Smooth muscle cell (in vitro differentiated cells): ENCODE measurements around the gene CD19. TPM values are rescaled to one million over a fixed set of nuclear protein-coding genes. Genes with fewer than 3 reads are reported as not detected.

Experiments
- DNase-seq: peaks from one replicate; lab custom pipeline; 2025; ENCODE audit not compliant: unreplicated experiment; lab: John Stamatoyannopoulos, UW
- H2AFZ ChIP-seq: fragments of 200-600 bp; sonication (generic); 2 replicates; pipeline ENCODE4 v1.6.0; 2016; ENCODE audit warnings: antibody characterized with exemption, low read depth, mild to moderate bottlenecking
- H3F3A ChIP-seq: fragments of 200-600 bp; sonication (generic); 2 replicates; pipeline ENCODE4 v1.6.0; 2017; ENCODE audit warnings: antibody characterized with exemption, low read depth
- H3K27ac ChIP-seq: fragments of 200-600 bp; sonication (generic); 2 replicates; pipeline ENCODE4 v1.5.1; 2016; ENCODE audit warnings: low read depth, mild to moderate bottlenecking
- H3K27me3 ChIP-seq: fragments of 200-600 bp; sonication (generic); 2 replicates; pipeline ENCODE4 v1.6.1; 2016; ENCODE audit warnings: low read depth, mild to moderate bottlenecking
- H3K36me3 ChIP-seq: fragments of 200-600 bp; sonication (generic); 2 replicates; pipeline ENCODE4 v1.5.1; 2016; ENCODE audit warnings: low read depth
- H3K4me1 ChIP-seq: fragments of 200-600 bp; sonication (generic); 2 replicates; pipeline ENCODE4 v1.5.1; 2016; ENCODE audit warnings: low read depth
- H3K4me2 ChIP-seq: fragments of 200-600 bp; sonication (generic); 2 replicates; pipeline ENCODE4 v1.6.0; 2016; ENCODE audit warnings: mild to moderate bottlenecking
- H3K4me3 ChIP-seq: fragments of 200-600 bp; sonication (generic); 2 replicates; pipeline ENCODE4 v1.5.1; 2016; ENCODE audit warnings: mild to moderate bottlenecking
- H3K79me2 ChIP-seq: fragments of 200-600 bp; sonication (generic); 2 replicates; pipeline ENCODE4 v1.6.0; 2016; ENCODE audit warnings: low read depth, mild to moderate bottlenecking
- H3K9ac ChIP-seq: fragments of 200-600 bp; sonication (generic); 2 replicates; pipeline ENCODE4 v1.6.0; 2016; ENCODE audit warnings: low read depth
- H3K9me3 ChIP-seq: fragments of 200-600 bp; sonication (generic); replicated peaks from 2 replicates; pipeline ENCODE4 v1.5.1; 2016; ENCODE audit warnings: low read depth
- H4K20me1 ChIP-seq: fragments of 200-600 bp; sonication (generic); 2 replicates; pipeline ENCODE4 v1.6.0; 2016; ENCODE audit warnings: low read depth
- CTCF ChIP-seq: fragments of 200-600 bp; sonication (generic); IDR thresholded peaks from 2 replicates; pipeline ENCODE4 v1.5.1; 2017; ENCODE audit warnings: borderline replicate concordance, mild to moderate bottlenecking, antibody characterized with exemption; ENCODE audit not compliant: insufficient read depth, poor library complexity, severe bottlenecking
- WGBS: methylation state at CpG from one replicate; pipeline ENCODE4 v1.1.7; 2016; ENCODE audit warnings: low lambda C conversion rate; 5-methylcytosine and 5-hydroxymethylcytosine counted together
- polyA plus RNA-seq: library from polyadenylated mRNA; unstranded; fragments of >200 nt; fragmentation: Nextera tagmentation; extraction: Ambion mirVana; gene quantifications from 2 replicates; pipeline ENCODE4 v1.2.1, GENCODE V29; 2016
- total RNA-seq: library from RNA; depleted of rRNA; stranded (reverse); fragments of >200 nt; gene quantifications from 2 replicates; pipeline ENCODE4 v1.2.3, GENCODE V29; 2014

The CD19 gene
- total and polyA plus RNA-seq, 2 experiments from 2014 or later: not detected

- no peaks in the 10 kb centered on the region for H3K27me3 ChIP-seq
- TF ChIP-seq CTCF: no peak
- no peaks in the 10 kb centered on the region for H3K9me3 ChIP-seq
- peaks cover 6% of the 10 kb centered on the region for H3K4me1 ChIP-seq
- no peak overlapping the region for H2AFZ ChIP-seq
- H3K4me3 ChIP-seq: no peak overlapping the region
- H3F3A ChIP-seq: peaks cover 2% of the 10 kb centered on the region
- WGBS: 88% methylated on average over 3 of the region's 3 CpGs
- H3K27ac ChIP-seq: no peak overlapping the region
- H4K20me1 ChIP-seq: no peaks in the 10 kb centered on the region
- H3K79me2 ChIP-seq: no peaks in the 10 kb centered on the region
- no peak for DNase-seq
- H3K4me2 ChIP-seq: no peak overlapping the region
- no peak overlapping the region for H3K9ac ChIP-seq
- no peaks in the 10 kb centered on the region for H3K36me3 ChIP-seq
Measured at GRCh38 chr16:28930203-28930602, 1.6 kb upstream of the CD19 start.

- Histone ChIP-seq H3K4me1 (peaks cover 6% of the 10 kb centered on the region), H3K4me3 (no peak overlapping the region), H3K9me3 (no peaks in the 10 kb centered on the region), H3K9ac (no peak overlapping the region), H3K4me2 (no peak overlapping the region), H3K27me3 (no peaks in the 10 kb centered on the region), H3F3A (peaks cover 2% of the 10 kb centered on the region), H3K27ac (no peak overlapping the region), H2AFZ (no peak overlapping the region), H4K20me1 (no peaks in the 10 kb centered on the region), H3K36me3 (no peaks in the 10 kb centered on the region), H3K79me2 (no peaks in the 10 kb centered on the region)
- 64% methylated on average over 3 of the region's 3 CpGs for WGBS
- no peak for DNase-seq
- TF ChIP-seq CTCF: no peak
Measured at GRCh38 chr16:28930652-28931051, 1.1 kb upstream of the CD19 start.

- Histone ChIP-seq H3K27me3 (no peaks in the 10 kb centered on the region), H3K79me2 (no peaks in the 10 kb centered on the region), H3K9ac (no peak overlapping the region), H3K36me3 (no peaks in the 10 kb centered on the region), H3K4me2 (no peak overlapping the region), H3F3A (no peaks in the 10 kb centered on the region), H3K4me1 (peaks cover 6% of the 10 kb centered on the region), H3K27ac (no peak overlapping the region), H3K9me3 (no peaks in the 10 kb centered on the region), H3K4me3 (no peak overlapping the region), H4K20me1 (no peaks in the 10 kb centered on the region), H2AFZ (no peak overlapping the region)
- DNase-seq: no peak
- WGBS: 88% methylated on average over 20 of the region's 20 CpGs
- no peak for TF ChIP-seq CTCF
Measured at GRCh38 chr16:28932339-28933141, 769 bp downstream of the CD19 start.

- no peak overlapping the region for H3K27ac ChIP-seq
- no peak for TF ChIP-seq CTCF
- H3K9ac ChIP-seq: no peak overlapping the region
- no peaks in the 10 kb centered on the region for H3F3A ChIP-seq
- DNase-seq: no peak
- H3K27me3 ChIP-seq: no peaks in the 10 kb centered on the region
- no peak overlapping the region for H3K4me3 ChIP-seq
- H3K36me3 ChIP-seq: no peaks in the 10 kb centered on the region
- H3K4me2 ChIP-seq: no peak overlapping the region
- H4K20me1 ChIP-seq: no peaks in the 10 kb centered on the region
- H3K9me3 ChIP-seq: no peaks in the 10 kb centered on the region
- H3K79me2 ChIP-seq: no peaks in the 10 kb centered on the region
- 66% methylated on average over 8 of the region's 8 CpGs for WGBS
- H2AFZ ChIP-seq: no peak overlapping the region
- peaks cover 6% of the 10 kb centered on the region for H3K4me1 ChIP-seq
Measured at GRCh38 chr16:28933171-28933570, 1.4 kb downstream of the CD19 start.
